Measurements from ENCODE around the gene MFNG. TPM values are rescaled to one million over a fixed set of nuclear protein-coding genes. Genes with fewer than 3 reads are reported as not detected.

MFNG gene
- total RNA-seq, 6 donors from 2014 or later: 14.0 to 74.0 (median 45.9) TPM

DNA sequence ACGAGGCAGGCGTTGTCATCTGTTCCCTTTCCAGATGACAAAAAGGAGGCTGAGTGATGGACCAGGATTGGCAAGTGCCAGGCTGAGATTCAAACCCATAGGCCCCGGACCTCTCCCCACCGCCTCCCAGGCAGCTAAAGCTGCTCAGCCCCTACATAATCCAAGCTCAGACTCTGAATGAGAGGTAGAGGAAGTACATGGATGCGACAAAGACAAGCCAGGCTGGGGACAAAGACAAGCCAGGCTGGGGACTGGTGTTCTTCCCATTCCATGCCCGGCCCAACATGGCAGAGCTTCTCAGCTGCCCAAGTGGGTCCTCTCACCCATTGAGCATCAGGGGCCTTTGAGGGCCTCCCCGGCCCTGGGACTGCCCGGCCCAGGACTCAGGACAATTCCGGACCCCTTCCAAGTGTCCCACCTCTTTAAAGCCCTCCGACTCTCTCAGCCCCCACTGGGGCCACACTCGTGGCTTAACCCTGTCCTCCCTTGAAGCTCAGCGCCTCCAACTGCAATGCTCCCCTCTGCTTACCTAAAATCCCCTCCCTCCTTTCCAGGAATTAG, 4.8 kb downstream of the MFNG start:
- 76 to 82% methylated on average over 12 of the region's 12 CpGs for WGBS, 2 donors
- no peak for ATAC-seq (ENCODE audit: low FRiP score in 2 of 2)
- no peak overlapping the region for H3K27ac ChIP-seq
- no peaks in the 10 kb centered on the region for H3K9me3 ChIP-seq
- H3K4me1 ChIP-seq: peaks cover 24 to 34% (median 30%) of the 10 kb centered on the region in 4 donors
- H3K4me3 ChIP-seq: no peak overlapping the region
- TF ChIP-seq POLR2AphosphoS5 (IDR thresholded peaks at IDR 0.05) (no peak), EP300 (IDR thresholded peaks at IDR 0.05) (no peak), POLR2A (IDR thresholded peaks at IDR 0.05) (no peak)
- TF ChIP-seq, protein P1, sequence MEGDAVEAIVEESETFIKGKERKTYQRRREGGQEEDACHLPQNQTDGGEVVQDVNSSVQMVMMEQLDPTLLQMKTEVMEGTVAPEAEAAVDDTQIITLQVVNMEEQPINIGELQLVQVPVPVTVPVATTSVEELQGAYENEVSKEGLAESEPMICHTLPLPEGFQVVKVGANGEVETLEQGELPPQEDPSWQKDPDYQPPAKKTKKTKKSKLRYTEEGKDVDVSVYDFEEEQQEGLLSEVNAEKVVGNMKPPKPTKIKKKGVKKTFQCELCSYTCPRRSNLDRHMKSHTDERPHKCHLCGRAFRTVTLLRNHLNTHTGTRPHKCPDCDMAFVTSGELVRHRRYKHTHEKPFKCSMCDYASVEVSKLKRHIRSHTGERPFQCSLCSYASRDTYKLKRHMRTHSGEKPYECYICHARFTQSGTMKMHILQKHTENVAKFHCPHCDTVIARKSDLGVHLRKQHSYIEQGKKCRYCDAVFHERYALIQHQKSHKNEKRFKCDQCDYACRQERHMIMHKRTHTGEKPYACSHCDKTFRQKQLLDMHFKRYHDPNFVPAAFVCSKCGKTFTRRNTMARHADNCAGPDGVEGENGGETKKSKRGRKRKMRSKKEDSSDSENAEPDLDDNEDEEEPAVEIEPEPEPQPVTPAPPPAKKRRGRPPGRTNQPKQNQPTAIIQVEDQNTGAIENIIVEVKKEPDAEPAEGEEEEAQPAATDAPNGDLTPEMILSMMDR (IDR thresholded peaks at IDR 0.05): no peak
- H3K36me3 ChIP-seq: peaks cover 0 to 37% (median 20%) of the 10 kb centered on the region in 4 donors
- no peak for DNase-seq
- H3K27me3 ChIP-seq: no peaks in the 10 kb centered on the region

DNA sequence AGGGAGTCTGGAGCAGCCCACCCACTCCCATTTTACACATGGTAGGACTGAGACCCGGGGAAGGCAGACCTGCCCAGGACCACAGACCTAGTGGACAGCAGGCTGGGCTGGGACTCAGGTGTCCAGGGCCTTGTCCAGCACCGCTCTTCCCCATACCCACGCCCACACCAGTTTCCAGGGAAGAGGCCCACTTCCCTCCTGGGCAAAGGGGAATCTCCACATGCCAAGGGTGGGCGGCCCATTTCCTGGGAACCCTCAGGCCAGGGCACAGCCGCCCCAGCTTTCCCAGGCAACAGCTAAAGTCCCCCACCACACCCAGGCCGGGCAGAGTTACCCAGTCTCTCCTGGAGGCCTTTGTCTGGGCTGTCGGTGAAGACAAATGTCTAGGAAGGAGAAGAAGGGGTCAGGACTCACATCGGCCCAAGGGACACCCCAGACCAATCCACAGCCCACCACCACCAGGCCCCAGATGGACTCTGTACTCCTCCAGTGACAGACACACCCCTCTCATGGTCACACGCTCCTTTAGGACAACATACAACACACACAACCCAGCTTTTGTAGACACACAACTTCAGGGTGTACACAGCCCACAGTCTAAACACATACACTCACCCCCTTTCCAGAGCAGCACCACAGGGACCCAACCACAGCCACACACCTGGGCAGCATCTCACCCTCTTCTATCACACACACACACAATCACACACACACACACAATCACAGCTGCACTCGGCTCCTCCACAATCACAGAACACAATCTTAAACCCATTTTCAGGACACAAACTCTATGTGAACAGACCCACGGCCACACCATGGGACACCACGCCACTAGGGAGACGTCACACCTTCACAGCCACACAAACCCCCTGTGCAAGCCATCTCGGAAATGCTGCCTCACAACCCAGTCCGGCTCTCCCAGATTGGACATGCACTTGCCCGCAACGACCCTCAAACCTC, 5.5 kb downstream of the MFNG start:
- no peaks in the 10 kb centered on the region for H3K27me3 ChIP-seq
- TF ChIP-seq POLR2AphosphoS5 (IDR thresholded peaks at IDR 0.05): no peak
- no peak for TF ChIP-seq POLR2A (IDR thresholded peaks at IDR 0.05)
- no peak for TF ChIP-seq EP300 (IDR thresholded peaks at IDR 0.05)
- TF ChIP-seq, protein P1 (IDR thresholded peaks at IDR 0.05): no peak
- no peak for ATAC-seq (ENCODE audit: low FRiP score in 2 of 2)
- peaks cover 21 to 28% (median 25%) of the 10 kb centered on the region in 4 donors for H3K4me1 ChIP-seq
- H3K4me3 ChIP-seq: no peak overlapping the region
- DNase-seq: no peak
- 83 to 84% methylated on average over 13 to 17 of the region's 17 CpGs for WGBS, 2 donors
- no peaks in the 10 kb centered on the region for H3K9me3 ChIP-seq
- no peak overlapping the region for H3K27ac ChIP-seq
- H3K36me3 ChIP-seq: peaks cover 0 to 45% (median 20%) of the 10 kb centered on the region in 4 donors

DNA sequence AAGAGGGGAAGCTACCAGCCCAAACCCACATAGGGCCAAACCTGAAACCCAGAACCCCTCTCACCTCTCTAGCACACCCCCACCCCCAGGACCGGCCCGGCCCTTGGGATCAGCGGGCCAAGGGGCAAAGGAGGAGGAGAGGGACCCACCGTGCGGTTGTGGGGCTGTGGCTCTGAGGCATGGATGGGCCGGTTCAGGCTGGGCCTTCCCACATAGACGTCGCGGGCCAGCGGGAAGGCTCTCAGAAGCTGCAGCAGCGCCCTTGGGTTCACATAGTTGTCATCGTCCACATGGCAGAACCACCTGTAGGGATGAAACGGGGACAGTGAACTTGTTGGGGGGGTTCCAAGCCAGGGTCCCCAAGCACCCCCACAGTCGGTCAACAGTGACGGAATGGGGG, 7.0 kb downstream of the MFNG start:
- Histone ChIP-seq H3K27me3 (no peaks in the 10 kb centered on the region), H3K9me3 (no peaks in the 10 kb centered on the region), H3K27ac (no peak overlapping the region), H3K4me3 (no peak overlapping the region), H3K36me3 (peaks cover 0 to 57% (median 26%) of the 10 kb centered on the region in 4 donors), H3K4me1 (peaks cover 18 to 26% (median 20%) of the 10 kb centered on the region in 4 donors)
- no peak for DNase-seq
- TF ChIP-seq, protein P1 (IDR thresholded peaks at IDR 0.05): no peak
- TF ChIP-seq POLR2AphosphoS5 (IDR thresholded peaks at IDR 0.05): no peak
- no peak for TF ChIP-seq POLR2A (IDR thresholded peaks at IDR 0.05)
- TF ChIP-seq EP300 (IDR thresholded peaks at IDR 0.05): no peak
- WGBS, 2 donors: 85 to 90% methylated on average over 12 to 13 of the region's 15 CpGs
- no peak for ATAC-seq (ENCODE audit: low FRiP score in 2 of 2)

- DNase-seq (no peak), ATAC-seq (ENCODE audit: low FRiP score in 2 of 2) (no peak)
- no peak overlapping the region for H3K4me3 ChIP-seq
- no peak for TF ChIP-seq POLR2A (IDR thresholded peaks at IDR 0.05)
- no peak for TF ChIP-seq EP300 (IDR thresholded peaks at IDR 0.05)
- TF ChIP-seq, protein P1 (IDR thresholded peaks at IDR 0.05): no peak
- no peak for TF ChIP-seq POLR2AphosphoS5 (IDR thresholded peaks at IDR 0.05)
- H3K27me3 ChIP-seq: no peaks in the 10 kb centered on the region
- H3K36me3 ChIP-seq: peaks cover 0 to 69% (median 31%) of the 10 kb centered on the region in 4 donors
- H3K27ac ChIP-seq: no peak overlapping the region
- 85 to 88% methylated on average over 11 to 14 of the region's 14 CpGs for WGBS, 2 donors
- H3K4me1 ChIP-seq: peaks cover 0 to 4% (median under 1%) of the 10 kb centered on the region in 4 donors
- H3K9me3 ChIP-seq: no peaks in the 10 kb centered on the region
Observed at GRCh38 chr22:37476389-37477329, 9.5 kb downstream of the MFNG start.

Measured in upper lobe of left lung (tissue), 6 donors.